CD4-positive, alpha-beta T cell treated with Interleukin-4 for 4 hours (primary cell): ENCODE data around the gene BCAS4.
"Not testable (repeated sequence)": the region's sequence is repeated elsewhere in the genome, so short reads cannot be mapped to it uniquely, and the experiment has no call there.

Experiments used
- DNase-seq: peaks from one replicate; pipeline ENCODE4 v3.0.0-alpha.2; 2020

BCAS4 gene

GRCh38 chr20:50794846-50795634 is at the start of gene BCAS4:
TSS of gene BCAS4 (plus strand) at chr20:50795061. CDS start at chr20:50795084, 23 bp downstream.
- DNase-seq = peak; percentile 84

- no peak for DNase-seq
Measured at GRCh38 chr20:50745634-50746137, 49.2 kb upstream of the BCAS4 start.

- no peak for DNase-seq
Measured at GRCh38 chr20:50746138-50746940, 48.5 kb upstream of the BCAS4 start.

- no peak for DNase-seq
Measured at GRCh38 chr20:50747275-50747674, 47.6 kb upstream of the BCAS4 start.

- no peak for DNase-seq
Measured at GRCh38 chr20:50750145-50750671, 44.7 kb upstream of the BCAS4 start.

GRCh38 chr20:50753152-50753551 is 41.7 kb upstream of the BCAS4 start:
- DNase-seq = no peak

- no peak for DNase-seq
Measured at GRCh38 chr20:50754420-50754819, 40.4 kb upstream of the BCAS4 start.

- DNase-seq = no peak
Measured at GRCh38 chr20:50756447-50756846, 38.4 kb upstream of the BCAS4 start.

GRCh38 chr20:50758469-50758868 is 36.4 kb upstream of the BCAS4 start:
- DNase-seq = no peak

- no peak for DNase-seq
Measured at GRCh38 chr20:50758992-50759391, 35.9 kb upstream of the BCAS4 start.

- no peak for DNase-seq
Measured at GRCh38 chr20:50759678-50760077, 35.2 kb upstream of the BCAS4 start.

GRCh38 chr20:50762045-50762422 is 32.8 kb upstream of the BCAS4 start:
- DNase-seq = no peak

- DNase-seq = no peak
Measured at GRCh38 chr20:50762435-50763220, 32.2 kb upstream of the BCAS4 start.

GRCh38 chr20:50763550-50764458 is 31.1 kb upstream of the BCAS4 start:
- DNase-seq = not testable (repeated sequence)

- not testable (repeated sequence) for DNase-seq
Measured at GRCh38 chr20:50765251-50765650, 29.6 kb upstream of the BCAS4 start.

- DNase-seq = no peak
Measured at GRCh38 chr20:50765674-50766073, 29.2 kb upstream of the BCAS4 start.

GRCh38 chr20:50766955-50767809 is 27.7 kb upstream of the BCAS4 start:
- DNase-seq = not testable (repeated sequence)

GRCh38 chr20:50768991-50769390 is 25.9 kb upstream of the BCAS4 start:
- not testable (repeated sequence) for DNase-seq

GRCh38 chr20:50769551-50770085 is 25.2 kb upstream of the BCAS4 start:
- not testable (repeated sequence) for DNase-seq

- DNase-seq = not testable (repeated sequence)
Measured at GRCh38 chr20:50771419-50772080, 23.3 kb upstream of the BCAS4 start.
